K562 (cell line): ENCODE measurements around the gene ANO7. TPM values are rescaled to one million over a fixed set of nuclear protein-coding genes. Genes with fewer than 3 reads are reported as not detected.

Experiments used
- ATAC-seq: fragments of 200-7000 bp; cut with Tn5 transposase; 3 replicates; pipeline ENCODE4 v1.9.1; 2020; ENCODE audit warnings: moderate library complexity
- BruUV-seq: library from RNA; stranded (reverse); fragments of 400-500 nt; replicated peaks from 2 replicates; lab custom pipeline; 2021; lab: Mats Ljungman, UMichigan
- CTCF ChIA-PET: fragments of 300-600 bp; formaldehyde crosslinking; extraction: SDS; loops from one replicate; lab custom pipeline; 2021; ENCODE audit warnings: low intra/inter-chr PET ratio; lab: Yijun Ruan, JAX
- POLR2A ChIA-PET: fragments of 300-600, 350-650 bp; sonication (Branson Sonifier 250); formaldehyde crosslinking; extraction: SDS; loops from one replicate; lab custom pipeline; 2021; ENCODE audit warnings: antibody characterized with exemption, inconsistent platforms; lab: Yijun Ruan, JAX
- DNase-seq, 4 experiments: peaks; one replicate each; pipeline versions ENCODE4 v3.0.0 to v3.0.0-alpha.2; 2011 to 2018; ENCODE audit warnings: low spot score in 3 of 4, mixed read lengths in 3 of 4; ENCODE audit errors: extremely low read depth in 1 of 4
- FAIRE-seq: peaks from 2 replicates; lab custom pipeline; 2011; peaks lifted over from hg19 to GRCh38; lab: Jason Lieb, UNC
- H2AFZ ChIP-seq: 2 replicates; pipeline ENCODE4 v1.6.0; 2011; ENCODE audit warnings: low read depth, low read length, control low read depth, inconsistent platforms
- H3K27ac ChIP-seq: fragments of 200-600 bp; 3 replicates; pipeline ENCODE4 v1.8.0; 2011; ENCODE audit warnings: low read depth, mild to moderate bottlenecking, control low read depth, inconsistent platforms, low read length, moderate library complexity, mixed read lengths; ENCODE audit errors: extremely low read depth
- H3K27me3 ChIP-seq, 2 experiments: fragments of 300-600 bp in 1 of 2; 2 replicates in 1 of 2; 3 replicates in 1 of 2; pipeline versions ENCODE4 v1.6.0 to v1.8.0; 2011; ENCODE audit warnings: inconsistent platforms in 2 of 2, low read length in 2 of 2, mild to moderate bottlenecking in 1 of 2, mixed read lengths in 1 of 2, moderate library complexity in 1 of 2; ENCODE audit not compliant: control insufficient read depth in 2 of 2, insufficient read depth in 2 of 2
- H3K36me3 ChIP-seq: fragments of 300-600 bp; 3 replicates; pipeline ENCODE4 v1.8.0; 2011; ENCODE audit warnings: mild to moderate bottlenecking, low read length, inconsistent platforms; ENCODE audit not compliant: control insufficient read depth, insufficient read depth
- H3K4me1 ChIP-seq, 2 experiments: fragments of 200-600 bp in 1 of 2; replicated peaks in 1 of 2; 2 replicates in 1 of 2; 3 replicates in 1 of 2; pipeline versions ENCODE4 v1.5.1 to v1.8.0; 2011; ENCODE audit warnings: inconsistent platforms in 2 of 2, low read length in 2 of 2, mild to moderate bottlenecking in 1 of 2, mixed read lengths in 1 of 2, moderate library complexity in 1 of 2; ENCODE audit not compliant: control insufficient read depth in 2 of 2, insufficient read depth in 2 of 2
- H3K4me2 ChIP-seq: 2 replicates; pipeline ENCODE4 v1.6.1; 2011; ENCODE audit warnings: low read length, control low read depth, inconsistent platforms, mixed read lengths; ENCODE audit not compliant: insufficient read depth
- H3K4me3 ChIP-seq: fragments of 200-600 bp; sonication (generic), shearing (Covaris generic); 2 replicates; pipeline ENCODE4 v1.5.1; 2016; ENCODE audit warnings: control low read depth, inconsistent platforms
- H3K79me2 ChIP-seq: fragments of 200-600 bp; 3 replicates; pipeline ENCODE4 v1.8.0; 2011; ENCODE audit warnings: low read length, inconsistent platforms; ENCODE audit not compliant: control insufficient read depth, insufficient read depth
- H3K9ac ChIP-seq, 2 experiments: 2 replicates each; pipeline versions ENCODE4 v1.6.0 to v1.6.1; 2011; ENCODE audit warnings: low read depth in 2 of 2, low read length in 2 of 2, control low read depth in 1 of 2, inconsistent platforms in 1 of 2, mild to moderate bottlenecking in 1 of 2, mixed read lengths in 1 of 2; ENCODE audit not compliant: insufficient read depth in 1 of 2
- H3K9me1 ChIP-seq: one replicate; pipeline ENCODE4 v1.6.0; 2011; ENCODE audit warnings: inconsistent platforms, mild to moderate bottlenecking, low read length, moderate library complexity; ENCODE audit not compliant: control insufficient read depth, insufficient read depth
- H3K9me3 ChIP-seq: replicated peaks from 2 replicates; pipeline ENCODE4 v1.5.1; 2011; ENCODE audit warnings: low read depth, low read length, inconsistent platforms; ENCODE audit not compliant: control insufficient read depth, insufficient read depth
- H4K20me1 ChIP-seq: replicated peaks from 2 replicates; pipeline ENCODE4 v1.6.1; 2011; ENCODE audit warnings: low read length, inconsistent platforms, mixed read lengths; ENCODE audit not compliant: control insufficient read depth, insufficient read depth
- ELF1 ChIP-seq: fragments of 200-800 bp; sonication (Bioruptor generic); IDR thresholded peaks from 2 replicates; pipeline ENCODE4 v1.6.1; 2016; ENCODE audit warnings: missing genetic modification characterization, missing compliant biosample characterization
- KHSRP ChIP-seq: fragments of 450-650 bp; IDR thresholded peaks from 2 replicates; pipeline ENCODE4 v1.6.1; 2017
- KLF13 ChIP-seq: fragments of 450-650 bp; IDR thresholded peaks from 2 replicates; pipeline ENCODE4 v1.6.1; 2016; ENCODE audit warnings: missing genetic modification characterization, low read depth, mild to moderate bottlenecking, missing compliant biosample characterization, moderate library complexity, borderline replicate concordance
- MYBL2 ChIP-seq, 2 experiments: fragments of 450-650 bp in 1 of 2; sonication (generic) in 1 of 2; formaldehyde crosslinking in 1 of 2; IDR thresholded peaks; 2 replicates each; pipeline versions ENCODE4 v1.6.1 to v1.8.1; 2017 to 2022; ENCODE audit warnings: borderline replicate concordance in 1 of 2, inconsistent platforms in 1 of 2, low read depth in 1 of 2, mild to moderate bottlenecking in 1 of 2, missing genetic modification reagents in 1 of 2, moderate library complexity in 1 of 2
- PHF21A ChIP-seq: fragments of 450-650 bp; IDR thresholded peaks from 2 replicates; pipeline ENCODE4 v1.6.1; 2017; ENCODE audit warnings: low read depth, borderline replicate concordance
- PRPF4 ChIP-seq: fragments of 200-400 bp; formaldehyde crosslinking; IDR thresholded peaks from one replicate; pipeline ENCODE4 v1.6.1; 2017; ENCODE audit warnings: low read length, low read depth, mild to moderate bottlenecking; ENCODE audit not compliant: insufficient read depth, poor library complexity, severe bottlenecking
- SREBF2 ChIP-seq: sonication (generic); formaldehyde crosslinking; IDR thresholded peaks from 2 replicates; pipeline ENCODE4 v1.4.0; 2020; ENCODE audit warnings: mild to moderate bottlenecking, missing genetic modification reagents
- TEAD1 ChIP-seq, 2 experiments: fragments of 450-650 bp in 1 of 2; sonication (generic) in 1 of 2; formaldehyde crosslinking; IDR thresholded peaks; 2 replicates each; pipeline versions ENCODE4 v1.4.0 to v1.8.0; 2020 to 2022; ENCODE audit warnings: mild to moderate bottlenecking in 2 of 2, missing genetic modification reagents in 1 of 2
- TFAM ChIP-seq: fragments of 250-450 bp; sonication (Bioruptor Pico); conservative IDR thresholded peaks from 2 replicates; pipeline ENCODE4 v1.5.0; 2021; ENCODE audit warnings: mild to moderate bottlenecking, moderate library complexity
- ZC3H11A ChIP-seq: IDR thresholded peaks from 2 replicates; pipeline ENCODE4 v1.6.1; 2012; ENCODE audit warnings: low read depth, low read length, improper control_type of control experiment
- ZNF184 ChIP-seq: sonication (generic); formaldehyde crosslinking; IDR thresholded peaks from 2 replicates; pipeline ENCODE4 v1.5.0; 2020; ENCODE audit warnings: missing genetic modification reagents
- ZNF589 ChIP-seq: fragments of 200-800 bp; sonication (Bioruptor generic); IDR thresholded peaks from 2 replicates; pipeline ENCODE4 v1.6.1; 2016; ENCODE audit warnings: low read depth, missing genetic modification characterization, missing compliant biosample characterization
- WGBS: fragments of 100-300 bp; shearing (Covaris generic); methylation state at CpG from one replicate; pipeline ENCODE4 v1.1.6; 2016; ENCODE audit warnings: low coverage, mixed read lengths; ENCODE audit not compliant: insufficient coverage; ENCODE audit errors: missing lambda C conversion rate; 5-methylcytosine and 5-hydroxymethylcytosine counted together
- in situ Hi-C: fragments of 300-500 bp; cut with MboI; formaldehyde crosslinking; loops from 4 replicates; pipeline ENCODE4 v1.15.0; 2018; ENCODE audit warnings: inconsistent platforms, mixed read lengths
- intact Hi-C: fragments of 100-400 bp; cut with micrococcal nuclease; formaldehyde crosslinking; loops from 2 replicates; pipeline ENCODE4 v1.14.2; 2022
- polyA plus RNA-seq, 8 experiments: library from polyadenylated mRNA; depleted of rRNA in 4 of 8; stranded (reverse) in 5 of 8; unstranded in 3 of 8; fragments of >200 nt; fragmentation: Nextera tagmentation in 2 of 8; fragmentation: Illumina TruSeq in 1 of 8; extraction: Ambion mirVana in 2 of 8; extraction: Trizol in 1 of 8; gene quantifications; 2 replicates each; pipeline versions ENCODE4 v1.2.1 to v1.2.3, GENCODE V29; 2011 to 2014; ENCODE audit warnings: inconsistent platforms in 1 of 8, missing spikeins in 1 of 8
- total RNA-seq, 7 experiments: library from RNA; depleted of rRNA in 6 of 7; stranded (reverse); fragments of >200 nt in 6 of 7; fragmentation: Illumina TruSeq in 2 of 7; extraction: Trizol in 2 of 7; gene quantifications; 2 replicates each; pipeline versions ENCODE4 v1.2.1 to v1.2.3, GENCODE V29; 2011 to 2021; ENCODE audit warnings: low replicate concordance in 1 of 7
- TF ChIP-seq, protein P1 (sequence below): fragments of 450-650 bp; formaldehyde crosslinking; IDR thresholded peaks from 2 replicates; pipeline ENCODE4 v1.4.0; 2020; ENCODE audit warnings: mild to moderate bottlenecking, mixed read lengths
- TF ChIP-seq, protein P2 (sequence below): fragments of 450-650 bp; conservative IDR thresholded peaks from 2 replicates; pipeline ENCODE4 v1.6.1; 2016; ENCODE audit warnings: missing genetic modification characterization, low read depth, mild to moderate bottlenecking, control low read depth, missing compliant biosample characterization

The ANO7 gene
- total and polyA plus RNA-seq, 9 of the 15 experiments (the other 6 are each of a cell fraction or from before 2014, with no cell fraction given): 0.28 to 5.1 (median 1.1) TPM

DNA sequence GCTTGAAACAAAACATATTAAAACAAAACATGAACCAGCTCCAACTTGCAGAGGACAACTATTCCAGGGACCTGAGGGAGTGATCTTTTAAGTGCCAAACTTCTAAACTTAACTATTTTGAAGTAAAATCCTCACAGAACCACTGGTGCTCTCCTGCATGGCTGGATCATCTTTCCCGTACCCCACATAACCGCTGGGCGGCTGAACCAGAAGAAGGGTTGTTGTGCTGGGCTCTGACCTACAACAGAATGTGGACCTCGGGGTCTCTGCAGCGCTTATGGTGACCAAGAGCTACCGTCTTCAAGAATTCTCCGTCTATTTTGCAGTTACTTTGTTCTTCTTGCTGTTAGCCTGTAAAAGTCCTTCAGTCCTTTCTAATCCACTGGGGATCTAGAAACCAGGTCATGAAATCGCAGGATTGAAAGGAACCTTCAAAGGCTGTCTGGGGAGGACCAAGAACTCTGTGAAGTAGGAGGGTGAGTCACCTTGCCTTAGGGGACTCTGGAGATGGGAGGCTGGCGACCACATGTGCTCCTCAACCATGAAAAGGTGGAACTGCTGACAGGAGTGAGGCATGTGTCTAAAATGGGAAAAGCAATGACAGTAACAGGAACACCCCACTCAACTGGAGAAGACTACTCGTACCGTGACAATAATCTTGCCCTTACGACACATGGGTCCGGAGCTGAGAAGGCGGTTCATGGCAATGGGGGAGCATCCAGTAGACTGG lies 80.4 kb downstream of the ANO7 start:
- ChIA-PET POLR2A (interaction anchor here (0.7 to 1.5 kb wide), 5 partner anchors 10 to 46 kb away, joined by 3 to 5 read pairs (median 4); no protein-coding TSS in a partner anchor), CTCF (no interaction called here)
- Histone ChIP-seq H3K79me2 (peaks cover 66% of the 10 kb centered on the region), H3K4me1 (peaks cover 0 to 18% of the 10 kb centered on the region in 2 experiments; a peak in 4 of 5 replicates), H3K4me3 (no peak overlapping the region), H3K36me3 (peaks cover 53% of the 10 kb centered on the region; the same call in 2 of the 3 replicates), H2AFZ (no peak overlapping the region), H3K27me3 (no peaks in the 10 kb centered on the region), H3K9me1 (no peaks in the 10 kb centered on the region), H3K9me3 (no peaks in the 10 kb centered on the region), H3K4me2 (no peak overlapping the region), H4K20me1 (peaks cover 22% of the 10 kb centered on the region), H3K27ac (no peak overlapping the region), H3K9ac (no peak overlapping the region)
- no peak for ATAC-seq
- TF ChIP-seq TFAM: no peak
- TF ChIP-seq KHSRP: no peak
- TF ChIP-seq PRPF4: no peak
- TF ChIP-seq TEAD1 (CRISPR knock-in tag; IDR thresholded peaks at IDR 0.05): no peak
- TF ChIP-seq KLF13 (tag): no peak
- TF ChIP-seq MYBL2 (IDR thresholded peaks at IDR 0.05; ENCODE audit: low read depth): no peak
- TF ChIP-seq MYBL2 (CRISPR knock-in tag; IDR thresholded peaks at IDR 0.05; ENCODE audit: borderline replicate concordance): no peak
- TF ChIP-seq PHF21A: no peak
- no peak for TF ChIP-seq ELF1 (tag)
- TF ChIP-seq, protein P1, sequence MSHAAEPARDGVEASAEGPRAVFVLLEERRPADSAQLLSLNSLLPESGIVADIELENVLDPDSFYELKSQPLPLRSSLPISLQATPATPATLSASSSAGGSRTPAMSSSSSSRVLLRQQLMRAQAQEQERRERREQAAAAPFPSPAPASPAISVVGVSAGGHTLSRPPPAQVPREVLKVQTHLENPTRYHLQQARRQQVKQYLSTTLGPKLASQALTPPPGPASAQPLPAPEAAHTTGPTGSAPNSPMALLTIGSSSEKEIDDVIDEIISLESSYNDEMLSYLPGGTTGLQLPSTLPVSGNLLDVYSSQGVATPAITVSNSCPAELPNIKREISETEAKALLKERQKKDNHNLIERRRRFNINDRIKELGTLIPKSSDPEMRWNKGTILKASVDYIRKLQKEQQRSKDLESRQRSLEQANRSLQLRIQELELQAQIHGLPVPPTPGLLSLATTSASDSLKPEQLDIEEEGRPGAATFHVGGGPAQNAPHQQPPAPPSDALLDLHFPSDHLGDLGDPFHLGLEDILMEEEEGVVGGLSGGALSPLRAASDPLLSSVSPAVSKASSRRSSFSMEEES (CRISPR knock-in tag): no peak
- TF ChIP-seq SREBF2 (CRISPR knock-in tag): no peak
- no peak for TF ChIP-seq ZNF184 (CRISPR knock-in tag)
- TF ChIP-seq, protein P2, sequence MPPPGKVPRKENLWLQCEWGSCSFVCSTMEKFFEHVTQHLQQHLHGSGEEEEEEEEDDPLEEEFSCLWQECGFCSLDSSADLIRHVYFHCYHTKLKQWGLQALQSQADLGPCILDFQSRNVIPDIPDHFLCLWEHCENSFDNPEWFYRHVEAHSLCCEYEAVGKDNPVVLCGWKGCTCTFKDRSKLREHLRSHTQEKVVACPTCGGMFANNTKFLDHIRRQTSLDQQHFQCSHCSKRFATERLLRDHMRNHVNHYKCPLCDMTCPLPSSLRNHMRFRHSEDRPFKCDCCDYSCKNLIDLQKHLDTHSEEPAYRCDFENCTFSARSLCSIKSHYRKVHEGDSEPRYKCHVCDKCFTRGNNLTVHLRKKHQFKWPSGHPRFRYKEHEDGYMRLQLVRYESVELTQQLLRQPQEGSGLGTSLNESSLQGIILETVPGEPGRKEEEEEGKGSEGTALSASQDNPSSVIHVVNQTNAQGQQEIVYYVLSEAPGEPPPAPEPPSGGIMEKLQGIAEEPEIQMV: no peak
- TF ChIP-seq ZC3H11A: no peak
- no peak for TF ChIP-seq ZNF589 (CRISPR knock-in tag)
- peak in 1 of 4 experiments; percentile 10 for DNase-seq
- FAIRE-seq: peak; percentile 23
- intact Hi-C loops (no loop called here), in situ Hi-C loops (no loop called here)
- 90% methylated on average over 13 of the region's 14 CpGs for WGBS
- BruUV-seq: no TSS peak
